GM23338 (cell line): ENCODE data around the gene HSD17B11.

Experiments
- ETS1 ChIP-seq: IDR thresholded peaks from 2 replicates; pipeline ENCODE4 v1.6.1; 2016; ENCODE audit warnings: antibody characterized with exemption
- EZH2 ChIP-seq: fragments of 200-600 bp; sonication (generic); IDR thresholded peaks from one replicate; pipeline ENCODE4 v1.8.0; 2017; ENCODE audit warnings: antibody characterized with exemption, mild to moderate bottlenecking, low read depth; ENCODE audit not compliant: unreplicated experiment
- EZH2phosphoT487 ChIP-seq: fragments of 200-600 bp; sonication (generic); IDR thresholded peaks from one replicate; pipeline ENCODE4 v1.8.1; 2018; ENCODE audit warnings: antibody characterized with exemption; ENCODE audit not compliant: unreplicated experiment
- NANOG ChIP-seq: IDR thresholded peaks from 2 replicates; pipeline ENCODE4 v1.6.1; 2016; ENCODE audit warnings: antibody characterized with exemption, borderline replicate concordance
- POLR2AphosphoS5 ChIP-seq: IDR thresholded peaks from 2 replicates; pipeline ENCODE4 v1.6.1; 2016; ENCODE audit warnings: antibody characterized with exemption, low read depth
- STAT1 ChIP-seq: IDR thresholded peaks from one replicate; pipeline ENCODE4 v1.6.1; 2016; ENCODE audit warnings: antibody characterized with exemption; ENCODE audit not compliant: unreplicated experiment
- ZNF331 ChIP-seq: fragments of 250-450 bp; sonication (Bioruptor Pico); IDR thresholded peaks from 2 replicates; pipeline ENCODE4 v1.5.0; 2020; ENCODE audit warnings: low read depth, mild to moderate bottlenecking, moderate library complexity
- TF ChIP-seq, protein P1 (sequence below), 2 experiments: fragments of 200-600 bp in 1 of 2; sonication (generic) in 1 of 2; conservative IDR thresholded peaks; 2 replicates each; pipeline versions ENCODE4 v1.5.1 to v1.6.1; 2016 to 2017; ENCODE audit warnings: antibody characterized with exemption in 2 of 2, low read depth in 2 of 2, mild to moderate bottlenecking in 2 of 2, moderate library complexity in 1 of 2
- TF ChIP-seq, protein P2 (sequence below): IDR thresholded peaks from one replicate; pipeline ENCODE4 v1.6.1; 2018; ENCODE audit warnings: antibody characterized with exemption; ENCODE audit not compliant: unreplicated experiment

DNA sequence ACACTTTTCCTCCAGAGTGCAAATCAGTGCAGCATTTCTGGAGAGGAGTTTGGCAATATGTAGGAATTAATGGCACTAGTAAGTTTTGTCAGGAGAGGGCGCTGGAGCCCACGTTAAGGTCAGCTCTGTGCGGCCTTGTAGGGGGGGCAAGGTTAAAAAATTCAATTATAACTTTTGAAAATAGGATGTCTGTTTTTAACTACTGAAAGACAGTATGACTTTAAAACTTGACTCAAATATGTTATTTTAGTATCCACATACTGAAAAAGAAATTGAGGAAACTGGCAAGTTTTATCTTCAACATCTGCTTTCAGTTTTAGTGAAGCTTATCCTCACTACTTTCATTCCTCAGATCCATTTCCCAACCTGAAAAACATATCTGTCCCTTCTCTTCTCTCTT is 37.4 kb downstream of the HSD17B11 start:
- TF ChIP-seq POLR2AphosphoS5: no peak
- TF ChIP-seq ZNF331 (CRISPR knock-in tag): no peak
- TF ChIP-seq, protein P1, sequence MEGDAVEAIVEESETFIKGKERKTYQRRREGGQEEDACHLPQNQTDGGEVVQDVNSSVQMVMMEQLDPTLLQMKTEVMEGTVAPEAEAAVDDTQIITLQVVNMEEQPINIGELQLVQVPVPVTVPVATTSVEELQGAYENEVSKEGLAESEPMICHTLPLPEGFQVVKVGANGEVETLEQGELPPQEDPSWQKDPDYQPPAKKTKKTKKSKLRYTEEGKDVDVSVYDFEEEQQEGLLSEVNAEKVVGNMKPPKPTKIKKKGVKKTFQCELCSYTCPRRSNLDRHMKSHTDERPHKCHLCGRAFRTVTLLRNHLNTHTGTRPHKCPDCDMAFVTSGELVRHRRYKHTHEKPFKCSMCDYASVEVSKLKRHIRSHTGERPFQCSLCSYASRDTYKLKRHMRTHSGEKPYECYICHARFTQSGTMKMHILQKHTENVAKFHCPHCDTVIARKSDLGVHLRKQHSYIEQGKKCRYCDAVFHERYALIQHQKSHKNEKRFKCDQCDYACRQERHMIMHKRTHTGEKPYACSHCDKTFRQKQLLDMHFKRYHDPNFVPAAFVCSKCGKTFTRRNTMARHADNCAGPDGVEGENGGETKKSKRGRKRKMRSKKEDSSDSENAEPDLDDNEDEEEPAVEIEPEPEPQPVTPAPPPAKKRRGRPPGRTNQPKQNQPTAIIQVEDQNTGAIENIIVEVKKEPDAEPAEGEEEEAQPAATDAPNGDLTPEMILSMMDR (conservative IDR thresholded peaks at IDR 0.05; ENCODE audit: low read depth in 2 of 2): peak; percentile 90 to 97
- TF ChIP-seq EZH2: no peak
- TF ChIP-seq, protein P2, sequence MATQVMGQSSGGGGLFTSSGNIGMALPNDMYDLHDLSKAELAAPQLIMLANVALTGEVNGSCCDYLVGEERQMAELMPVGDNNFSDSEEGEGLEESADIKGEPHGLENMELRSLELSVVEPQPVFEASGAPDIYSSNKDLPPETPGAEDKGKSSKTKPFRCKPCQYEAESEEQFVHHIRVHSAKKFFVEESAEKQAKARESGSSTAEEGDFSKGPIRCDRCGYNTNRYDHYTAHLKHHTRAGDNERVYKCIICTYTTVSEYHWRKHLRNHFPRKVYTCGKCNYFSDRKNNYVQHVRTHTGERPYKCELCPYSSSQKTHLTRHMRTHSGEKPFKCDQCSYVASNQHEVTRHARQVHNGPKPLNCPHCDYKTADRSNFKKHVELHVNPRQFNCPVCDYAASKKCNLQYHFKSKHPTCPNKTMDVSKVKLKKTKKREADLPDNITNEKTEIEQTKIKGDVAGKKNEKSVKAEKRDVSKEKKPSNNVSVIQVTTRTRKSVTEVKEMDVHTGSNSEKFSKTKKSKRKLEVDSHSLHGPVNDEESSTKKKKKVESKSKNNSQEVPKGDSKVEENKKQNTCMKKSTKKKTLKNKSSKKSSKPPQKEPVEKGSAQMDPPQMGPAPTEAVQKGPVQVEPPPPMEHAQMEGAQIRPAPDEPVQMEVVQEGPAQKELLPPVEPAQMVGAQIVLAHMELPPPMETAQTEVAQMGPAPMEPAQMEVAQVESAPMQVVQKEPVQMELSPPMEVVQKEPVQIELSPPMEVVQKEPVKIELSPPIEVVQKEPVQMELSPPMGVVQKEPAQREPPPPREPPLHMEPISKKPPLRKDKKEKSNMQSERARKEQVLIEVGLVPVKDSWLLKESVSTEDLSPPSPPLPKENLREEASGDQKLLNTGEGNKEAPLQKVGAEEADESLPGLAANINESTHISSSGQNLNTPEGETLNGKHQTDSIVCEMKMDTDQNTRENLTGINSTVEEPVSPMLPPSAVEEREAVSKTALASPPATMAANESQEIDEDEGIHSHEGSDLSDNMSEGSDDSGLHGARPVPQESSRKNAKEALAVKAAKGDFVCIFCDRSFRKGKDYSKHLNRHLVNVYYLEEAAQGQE: no peak
- TF ChIP-seq ETS1: no peak
- TF ChIP-seq STAT1: no peak
- TF ChIP-seq EZH2phosphoT487: no peak
- no peak for TF ChIP-seq NANOG
